Panc1 (cell line): ENCODE results near the gene FHIT.

Experiments used
- POLR2AphosphoS5 ChIP-seq: IDR thresholded peaks from 2 replicates; pipeline ENCODE4 v1.6.1; 2012; ENCODE audit warnings: mild to moderate bottlenecking, low read depth, low read length, moderate library complexity
- TF ChIP-seq, protein P1 (sequence below): fragments of 450-650 bp; IDR thresholded peaks from 2 replicates; pipeline ENCODE4 v1.5.1; 2017; ENCODE audit warnings: mild to moderate bottlenecking

GRCh38 chr3:59920822-59921221 lies 1330.4 kb downstream of the FHIT start:
- TF ChIP-seq, protein P1, sequence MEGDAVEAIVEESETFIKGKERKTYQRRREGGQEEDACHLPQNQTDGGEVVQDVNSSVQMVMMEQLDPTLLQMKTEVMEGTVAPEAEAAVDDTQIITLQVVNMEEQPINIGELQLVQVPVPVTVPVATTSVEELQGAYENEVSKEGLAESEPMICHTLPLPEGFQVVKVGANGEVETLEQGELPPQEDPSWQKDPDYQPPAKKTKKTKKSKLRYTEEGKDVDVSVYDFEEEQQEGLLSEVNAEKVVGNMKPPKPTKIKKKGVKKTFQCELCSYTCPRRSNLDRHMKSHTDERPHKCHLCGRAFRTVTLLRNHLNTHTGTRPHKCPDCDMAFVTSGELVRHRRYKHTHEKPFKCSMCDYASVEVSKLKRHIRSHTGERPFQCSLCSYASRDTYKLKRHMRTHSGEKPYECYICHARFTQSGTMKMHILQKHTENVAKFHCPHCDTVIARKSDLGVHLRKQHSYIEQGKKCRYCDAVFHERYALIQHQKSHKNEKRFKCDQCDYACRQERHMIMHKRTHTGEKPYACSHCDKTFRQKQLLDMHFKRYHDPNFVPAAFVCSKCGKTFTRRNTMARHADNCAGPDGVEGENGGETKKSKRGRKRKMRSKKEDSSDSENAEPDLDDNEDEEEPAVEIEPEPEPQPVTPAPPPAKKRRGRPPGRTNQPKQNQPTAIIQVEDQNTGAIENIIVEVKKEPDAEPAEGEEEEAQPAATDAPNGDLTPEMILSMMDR, result no peak
- TF ChIP-seq POLR2AphosphoS5, result no peak
